HepG2 (cell line): Measurements from ENCODE around the gene ATG9A. TPM values are rescaled to one million over a fixed set of nuclear protein-coding genes. Genes with fewer than 3 reads are reported as not detected.

Source experiments
- HNRNPUL1 ChIP-seq: fragments of 200-400 bp; formaldehyde crosslinking; IDR thresholded peaks from 2 replicates; pipeline ENCODE4 v1.6.1; 2017; ENCODE audit warnings: low read depth, mild to moderate bottlenecking, low read length, moderate library complexity
- RARA ChIP-seq: IDR thresholded peaks from 2 replicates; pipeline ENCODE4 v1.6.1; 2016; ENCODE audit warnings: missing genetic modification reagents, missing compliant biosample characterization
- REST ChIP-seq, 2 experiments: IDR thresholded peaks; 2 replicates each; pipeline ENCODE4 v1.6.1; 2011 to 2012; ENCODE audit warnings: low read length in 2 of 2, borderline replicate concordance in 1 of 2, low read depth in 1 of 2, mild to moderate bottlenecking in 1 of 2, moderate library complexity in 1 of 2
- SAP130 ChIP-seq: IDR thresholded peaks from 2 replicates; pipeline ENCODE4 v1.6.1; 2016; ENCODE audit warnings: low read depth
- SMYD3 ChIP-seq: sonication (generic); formaldehyde crosslinking; IDR thresholded peaks from 2 replicates; pipeline ENCODE4 v1.8.1; 2023; ENCODE audit warnings: mild to moderate bottlenecking, missing genetic modification reagents
- U2AF1 ChIP-seq: fragments of 200-400 bp; formaldehyde crosslinking; optimal IDR thresholded peaks from 2 replicates; pipeline ENCODE3; 2017; ENCODE audit warnings: mild to moderate bottlenecking, low read depth, low read length
- YEATS4 ChIP-seq: sonication (generic); formaldehyde crosslinking; IDR thresholded peaks from 2 replicates; pipeline ENCODE4 v1.4.0; 2020; ENCODE audit warnings: missing genetic modification reagents, borderline replicate concordance
- ZNF382 ChIP-seq: sonication (generic); formaldehyde crosslinking; IDR thresholded peaks from 2 replicates; pipeline ENCODE4 v1.5.0; 2020; ENCODE audit warnings: missing genetic modification reagents, mild to moderate bottlenecking, borderline replicate concordance
- ZNF75D ChIP-seq: sonication (generic); formaldehyde crosslinking; IDR thresholded peaks from 2 replicates; pipeline ENCODE4 v1.8.1; 2023; ENCODE audit warnings: missing genetic modification reagents, mild to moderate bottlenecking, borderline replicate concordance
- ZSCAN31 ChIP-seq: sonication (generic); formaldehyde crosslinking; IDR thresholded peaks from 2 replicates; pipeline ENCODE4 v1.5.0; 2020; ENCODE audit warnings: low read depth, mild to moderate bottlenecking, missing genetic modification reagents
- polyA plus RNA-seq, 8 experiments: library from polyadenylated mRNA; depleted of rRNA in 3 of 8; stranded (reverse) in 7 of 8; unstranded in 1 of 8; fragments of >200 nt; fragmentation: Illumina TruSeq in 4 of 8; extraction: Trizol in 4 of 8; gene quantifications; 2 replicates each; pipeline versions ENCODE4 v1.2.1 to v1.2.3, GENCODE V29; 2011 to 2016; ENCODE audit warnings: low read depth in 4 of 8, missing spikeins in 1 of 8, mixed read lengths in 1 of 8; ENCODE audit not compliant: insufficient read depth in 1 of 8
- total RNA-seq, 5 experiments: library from RNA; depleted of rRNA; stranded (reverse); fragments of >200 nt; fragmentation: Illumina TruSeq; extraction: Trizol; gene quantifications; 2 replicates each; pipeline ENCODE4 v1.2.3, GENCODE V29; 2016; ENCODE audit warnings: low read depth in 1 of 5
- TF ChIP-seq, protein P1 (sequence below): sonication (generic); formaldehyde crosslinking; IDR thresholded peaks from 2 replicates; pipeline ENCODE4 v1.9.0; 2022; ENCODE audit warnings: missing genetic modification reagents, mild to moderate bottlenecking, borderline replicate concordance
- TF ChIP-seq, protein P2 (sequence below): sonication (generic); formaldehyde crosslinking; IDR thresholded peaks from 2 replicates; pipeline ENCODE4 v1.5.0; 2020; ENCODE audit warnings: missing genetic modification reagents, mild to moderate bottlenecking, borderline replicate concordance
- TF ChIP-seq, protein P3 (sequence below): sonication (generic); formaldehyde crosslinking; IDR thresholded peaks from 2 replicates; pipeline ENCODE4 v1.4.0; 2020; ENCODE audit warnings: mild to moderate bottlenecking, missing genetic modification reagents

Gene ATG9A
- total and polyA plus RNA-seq, 2 of the 13 experiments (the other 11 are each of a cell fraction or from before 2014, with no cell fraction given), result 35.0 to 131 TPM

DNA sequence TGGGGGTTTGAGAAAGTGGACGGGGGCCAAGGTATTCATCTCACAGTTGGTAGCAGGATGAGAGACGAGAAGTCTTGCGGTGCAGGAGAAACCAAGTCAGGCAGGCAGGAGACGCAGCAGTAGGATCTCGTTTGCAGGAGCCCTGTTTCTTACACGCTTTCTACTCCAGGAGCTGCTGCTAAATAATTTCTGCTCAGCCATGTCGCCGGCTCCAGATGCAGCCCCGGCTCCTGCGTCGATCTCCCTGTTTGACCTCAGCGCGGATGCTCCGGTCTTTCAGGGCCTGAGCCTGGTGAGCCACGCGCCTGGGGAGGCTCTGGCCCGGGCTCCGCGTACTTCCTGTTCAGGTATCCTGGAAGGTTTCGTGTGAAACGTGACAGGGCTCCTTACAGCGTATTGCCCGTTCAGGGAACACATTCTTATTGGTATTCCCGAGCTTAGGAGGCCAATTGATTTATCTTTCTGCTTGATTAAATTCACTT, 664 bp upstream of the ATG9A start (continued):
- TF ChIP-seq, protein P1, sequence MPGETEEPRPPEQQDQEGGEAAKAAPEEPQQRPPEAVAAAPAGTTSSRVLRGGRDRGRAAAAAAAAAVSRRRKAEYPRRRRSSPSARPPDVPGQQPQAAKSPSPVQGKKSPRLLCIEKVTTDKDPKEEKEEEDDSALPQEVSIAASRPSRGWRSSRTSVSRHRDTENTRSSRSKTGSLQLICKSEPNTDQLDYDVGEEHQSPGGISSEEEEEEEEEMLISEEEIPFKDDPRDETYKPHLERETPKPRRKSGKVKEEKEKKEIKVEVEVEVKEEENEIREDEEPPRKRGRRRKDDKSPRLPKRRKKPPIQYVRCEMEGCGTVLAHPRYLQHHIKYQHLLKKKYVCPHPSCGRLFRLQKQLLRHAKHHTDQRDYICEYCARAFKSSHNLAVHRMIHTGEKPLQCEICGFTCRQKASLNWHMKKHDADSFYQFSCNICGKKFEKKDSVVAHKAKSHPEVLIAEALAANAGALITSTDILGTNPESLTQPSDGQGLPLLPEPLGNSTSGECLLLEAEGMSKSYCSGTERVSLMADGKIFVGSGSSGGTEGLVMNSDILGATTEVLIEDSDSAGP (CRISPR knock-in tag), result no peak; the same call in 1 of the 2 replicates
- no peak for TF ChIP-seq HNRNPUL1
- TF ChIP-seq RARA (CRISPR knock-in tag), result 0 out of 2 replicates have a peak, but pooled peaks have one; percentile 12
- TF ChIP-seq REST (IDR thresholded peaks at IDR 0.05; ENCODE audit: borderline replicate concordance in 1 of 2, low read depth in 1 of 2, low read length in 2 of 2), result no peak
- no peak for TF ChIP-seq ZSCAN31 (CRISPR knock-in tag)
- TF ChIP-seq, protein P2, sequence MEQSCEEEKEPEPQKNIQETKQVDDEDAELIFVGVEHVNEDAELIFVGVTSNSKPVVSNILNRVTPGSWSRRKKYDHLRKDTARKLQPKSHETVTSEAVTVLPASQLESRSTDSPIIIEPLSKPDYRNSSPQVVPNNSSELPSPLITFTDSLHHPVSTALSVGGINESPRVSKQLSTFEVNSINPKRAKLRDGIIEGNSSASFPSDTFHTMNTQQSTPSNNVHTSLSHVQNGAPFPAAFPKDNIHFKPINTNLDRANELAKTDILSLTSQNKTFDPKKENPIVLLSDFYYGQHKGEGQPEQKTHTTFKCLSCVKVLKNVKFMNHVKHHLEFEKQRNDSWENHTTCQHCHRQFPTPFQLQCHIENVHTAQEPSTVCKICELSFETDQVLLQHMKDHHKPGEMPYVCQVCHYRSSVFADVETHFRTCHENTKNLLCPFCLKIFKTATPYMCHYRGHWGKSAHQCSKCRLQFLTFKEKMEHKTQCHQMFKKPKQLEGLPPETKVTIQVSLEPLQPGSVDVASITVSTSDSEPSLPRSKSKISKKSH (CRISPR knock-in tag), result 0 out of 2 replicates have a peak, but pooled peaks have one; percentile 3
- no peak for TF ChIP-seq ZNF382 (CRISPR knock-in tag)
- TF ChIP-seq YEATS4, result peak; percentile 70; the same call in 1 of the 2 replicates
- no peak for TF ChIP-seq ZNF75D (CRISPR knock-in tag)
- no peak for TF ChIP-seq U2AF1
- TF ChIP-seq SAP130 (CRISPR knock-in tag), result no peak
- TF ChIP-seq, protein P3, sequence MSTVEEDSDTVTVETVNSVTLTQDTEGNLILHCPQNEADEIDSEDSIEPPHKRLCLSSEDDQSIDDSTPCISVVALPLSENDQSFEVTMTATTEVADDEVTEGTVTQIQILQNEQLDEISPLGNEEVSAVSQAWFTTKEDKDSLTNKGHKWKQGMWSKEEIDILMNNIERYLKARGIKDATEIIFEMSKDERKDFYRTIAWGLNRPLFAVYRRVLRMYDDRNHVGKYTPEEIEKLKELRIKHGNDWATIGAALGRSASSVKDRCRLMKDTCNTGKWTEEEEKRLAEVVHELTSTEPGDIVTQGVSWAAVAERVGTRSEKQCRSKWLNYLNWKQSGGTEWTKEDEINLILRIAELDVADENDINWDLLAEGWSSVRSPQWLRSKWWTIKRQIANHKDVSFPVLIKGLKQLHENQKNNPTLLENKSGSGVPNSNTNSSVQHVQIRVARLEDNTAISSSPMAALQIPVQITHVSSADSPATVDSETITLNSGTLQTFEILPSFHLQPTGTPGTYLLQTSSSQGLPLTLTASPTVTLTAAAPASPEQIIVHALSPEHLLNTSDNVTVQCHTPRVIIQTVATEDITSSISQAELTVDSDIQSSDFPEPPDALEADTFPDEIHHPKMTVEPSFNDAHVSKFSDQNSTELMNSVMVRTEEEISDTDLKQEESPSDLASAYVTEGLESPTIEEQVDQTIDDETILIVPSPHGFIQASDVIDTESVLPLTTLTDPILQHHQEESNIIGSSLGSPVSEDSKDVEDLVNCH (CRISPR knock-in tag), result no peak
- no peak for TF ChIP-seq SMYD3 (CRISPR knock-in tag)
